WTC11 (cell line): Measurements from ENCODE around the gene TXNDC2.

Experiments
- CTCF ChIP-seq: fragments of 200-600 bp; IDR thresholded peaks from 2 replicates; pipeline ENCODE4 v1.8.0; 2022; ENCODE audit warnings: antibody characterized with exemption
- ESRRA ChIP-seq: sonication (generic); formaldehyde crosslinking; IDR thresholded peaks from 2 replicates; pipeline ENCODE4 v1.8.1; 2022; ENCODE audit warnings: mild to moderate bottlenecking, missing genetic modification reagents, borderline replicate concordance
- ETV6 ChIP-seq: sonication (generic); formaldehyde crosslinking; IDR thresholded peaks from 2 replicates; pipeline ENCODE4 v1.8.1; 2022; ENCODE audit warnings: mild to moderate bottlenecking, missing genetic modification reagents
- FOXK1 ChIP-seq: sonication (generic); formaldehyde crosslinking; IDR thresholded peaks from 2 replicates; pipeline ENCODE4 v1.8.0; 2022; ENCODE audit warnings: mild to moderate bottlenecking, moderate library complexity, missing genetic modification reagents
- JUN ChIP-seq: sonication (generic); formaldehyde crosslinking; IDR thresholded peaks from 2 replicates; pipeline ENCODE4 v1.8.0; 2023; ENCODE audit warnings: mild to moderate bottlenecking, missing genetic modification reagents
- USF2 ChIP-seq: sonication (generic); formaldehyde crosslinking; IDR thresholded peaks from 2 replicates; pipeline ENCODE4 v1.8.1; 2023; ENCODE audit warnings: mild to moderate bottlenecking, missing genetic modification reagents, moderate library complexity
- TF ChIP-seq, protein P1 (sequence below): fragments of 250-450 bp; sonication (Bioruptor Pico); conservative IDR thresholded peaks from 2 replicates; pipeline ENCODE4 v1.9.0; 2021; ENCODE audit warnings: mild to moderate bottlenecking

GRCh38 chr18:9928646-9929259, 43.0 kb downstream of the TXNDC2 start:
- TF ChIP-seq CTCF (no peak), ESRRA (CRISPR knock-in tag) (no peak), JUN (CRISPR knock-in tag) (no peak), ETV6 (CRISPR knock-in tag) (no peak), USF2 (CRISPR knock-in tag) (no peak), FOXK1 (no peak)
- TF ChIP-seq, protein P1, sequence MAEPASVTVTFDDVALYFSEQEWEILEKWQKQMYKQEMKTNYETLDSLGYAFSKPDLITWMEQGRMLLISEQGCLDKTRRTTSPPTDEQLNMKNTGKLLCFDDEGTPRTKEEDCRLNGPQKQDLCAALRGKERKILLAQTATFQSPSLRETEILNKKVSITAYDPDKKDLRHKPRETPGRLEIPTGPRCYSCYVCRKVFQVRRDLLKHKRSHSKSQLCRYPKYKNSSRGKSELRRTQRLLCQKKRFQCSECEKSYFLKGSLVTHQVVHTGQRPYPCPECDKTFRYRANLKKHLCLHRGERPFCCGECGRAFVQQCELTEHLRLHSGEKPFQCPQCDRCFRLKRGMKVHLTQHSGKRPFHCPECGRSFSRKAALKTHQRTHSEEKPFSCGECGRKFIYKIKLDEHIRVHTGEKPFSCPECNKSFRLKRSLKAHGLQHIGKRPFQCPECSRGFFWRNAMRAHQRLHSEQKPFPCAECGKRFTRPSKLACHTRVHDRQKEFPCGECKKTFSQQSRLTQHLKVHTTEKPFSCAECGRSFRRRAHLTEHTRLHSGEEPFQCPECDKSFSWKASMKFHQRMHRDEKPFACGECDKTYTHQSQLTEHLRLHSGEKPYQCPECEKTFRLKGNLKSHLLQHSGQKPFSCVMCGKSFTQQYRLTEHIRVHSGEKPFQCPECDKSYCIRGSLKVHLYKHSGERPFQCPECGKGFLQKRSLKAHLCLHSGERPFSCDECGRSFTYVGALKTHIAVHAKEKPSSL (CRISPR knock-in tag): no peak
